Caco-2 (cell line): ENCODE data around the gene LRP6. TPM values are rescaled to one million over a fixed set of nuclear protein-coding genes. Genes with fewer than 3 reads are reported as not detected.

ENCODE experiments used
- BruUV-seq: library from RNA; stranded (reverse); fragments of 400-500 nt; replicated peaks from 2 replicates; lab custom pipeline; 2021; lab: Mats Ljungman, UMichigan
- CTCF ChIA-PET: fragments of 300-600 bp; sonication (Branson Sonifier 250); formaldehyde crosslinking; loops from one replicate; lab custom pipeline; 2022; ENCODE audit warnings: antibody characterized with exemption; lab: Charles Lee
- POLR2A ChIA-PET: fragments of 300-600 bp; sonication (Branson Sonifier 250); formaldehyde crosslinking; loops from one replicate; lab custom pipeline; 2022; ENCODE audit warnings: antibody characterized with exemption; lab: Charles Lee
- DNase-seq, 2 experiments: peaks; one replicate each; pipeline versions ENCODE4 v3.0.0 to v3.0.0-alpha.2; 2020 to 2022
- H3K27me3 ChIP-seq: replicated peaks from 2 replicates; pipeline ENCODE4 v1.6.0; 2011; ENCODE audit warnings: low read length; ENCODE audit not compliant: control insufficient read depth, insufficient read depth
- H3K36me3 ChIP-seq: 2 replicates; pipeline ENCODE4 v1.5.1; 2011; ENCODE audit warnings: low read length; ENCODE audit not compliant: control insufficient read depth, insufficient read depth
- H3K4me1 ChIP-seq: fragments of 250-450 bp; sonication (Bioruptor Pico); 2 replicates; pipeline ENCODE4 v1.5.1; 2020; ENCODE audit warnings: mild to moderate bottlenecking
- H3K4me3 ChIP-seq: 2 replicates; pipeline ENCODE4 v1.5.1; 2011; ENCODE audit warnings: low read depth, mild to moderate bottlenecking, control low read depth, low read length
- H3K9me3 ChIP-seq: fragments of 250-450 bp; sonication (Bioruptor Pico); 2 replicates; pipeline ENCODE4 v1.5.1; 2020; ENCODE audit warnings: mild to moderate bottlenecking, moderate library complexity
- H3K27ac Mint-ChIP-seq: one replicate; pipeline ENCODE4 v1.8.0; 2022; ENCODE audit warnings: mixed read lengths; ENCODE audit not compliant: unreplicated experiment
- H3K27me3 Mint-ChIP-seq: one replicate; pipeline ENCODE4 v1.8.0; 2022; ENCODE audit warnings: mixed read lengths; ENCODE audit not compliant: insufficient read depth, unreplicated experiment
- H3K36me3 Mint-ChIP-seq: one replicate; pipeline ENCODE4 v1.8.0; 2022; ENCODE audit warnings: mild to moderate bottlenecking, mixed read lengths; ENCODE audit not compliant: insufficient read depth, unreplicated experiment
- H3K4me1 Mint-ChIP-seq: one replicate; pipeline ENCODE4 v1.8.0; 2022; ENCODE audit warnings: low read depth, mixed read lengths; ENCODE audit not compliant: unreplicated experiment
- H3K4me3 Mint-ChIP-seq: one replicate; pipeline ENCODE4 v1.8.0; 2022; ENCODE audit warnings: mild to moderate bottlenecking, moderate library complexity, mixed read lengths; ENCODE audit not compliant: unreplicated experiment
- H3K9me3 Mint-ChIP-seq: one replicate; pipeline ENCODE4 v1.8.0; 2022; ENCODE audit warnings: mixed read lengths; ENCODE audit not compliant: unreplicated experiment
- intact Hi-C: fragments of 100-400 bp; cut with micrococcal nuclease; formaldehyde crosslinking; loops from one replicate; pipeline ENCODE4 v1.10.0; 2022; ENCODE audit not compliant: unreplicated experiment
- total RNA-seq: library from RNA; stranded (reverse); gene quantifications from 2 replicates; pipeline ENCODE4 v1.2.3, GENCODE V29; 2022
- TF ChIP-seq, protein P1 (sequence below), 2 experiments: fragments of 200-600 bp in 1 of 2; IDR thresholded peaks; 1 replicate in 1 of 2; 2 replicates in 1 of 2; pipeline versions ENCODE4 v1.5.1 to v1.8.0; 2011 to 2022; ENCODE audit warnings: antibody characterized with exemption in 1 of 2, control low read depth in 1 of 2, inconsistent platforms in 1 of 2, low read depth in 1 of 2, low read length in 1 of 2, mild to moderate bottlenecking in 1 of 2, moderate library complexity in 1 of 2; ENCODE audit not compliant: insufficient read depth in 1 of 2, severe bottlenecking in 1 of 2, unreplicated experiment in 1 of 2

LRP6 gene
- total RNA-seq, 1 experiment from 2014 or later: 72.7 TPM

DNA sequence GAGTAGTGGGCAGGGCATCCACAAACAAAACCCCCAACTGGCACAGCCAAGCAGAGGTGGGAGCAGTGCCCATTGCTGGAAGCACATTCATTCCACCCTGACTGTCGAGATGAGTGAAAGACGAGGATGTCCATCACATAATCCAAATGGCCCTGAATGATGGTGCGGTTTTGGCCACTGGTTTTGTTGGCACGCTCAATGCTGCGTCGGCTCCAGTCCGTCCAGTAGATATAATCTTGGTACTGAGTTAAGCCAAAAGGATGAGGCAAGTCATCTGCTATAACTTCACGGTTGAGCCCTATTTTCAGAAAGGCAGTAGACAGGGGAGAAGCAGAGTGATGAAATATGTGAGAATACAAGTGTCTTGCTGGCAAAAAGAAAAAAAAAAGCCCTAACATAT, 108.0 kb downstream of the LRP6 start:
- H3K36me3 Mint-ChIP-seq: peaks cover 72% of the 10 kb centered on the region
- no peak overlapping the region for H3K4me3 Mint-ChIP-seq
- TF ChIP-seq, protein P1, sequence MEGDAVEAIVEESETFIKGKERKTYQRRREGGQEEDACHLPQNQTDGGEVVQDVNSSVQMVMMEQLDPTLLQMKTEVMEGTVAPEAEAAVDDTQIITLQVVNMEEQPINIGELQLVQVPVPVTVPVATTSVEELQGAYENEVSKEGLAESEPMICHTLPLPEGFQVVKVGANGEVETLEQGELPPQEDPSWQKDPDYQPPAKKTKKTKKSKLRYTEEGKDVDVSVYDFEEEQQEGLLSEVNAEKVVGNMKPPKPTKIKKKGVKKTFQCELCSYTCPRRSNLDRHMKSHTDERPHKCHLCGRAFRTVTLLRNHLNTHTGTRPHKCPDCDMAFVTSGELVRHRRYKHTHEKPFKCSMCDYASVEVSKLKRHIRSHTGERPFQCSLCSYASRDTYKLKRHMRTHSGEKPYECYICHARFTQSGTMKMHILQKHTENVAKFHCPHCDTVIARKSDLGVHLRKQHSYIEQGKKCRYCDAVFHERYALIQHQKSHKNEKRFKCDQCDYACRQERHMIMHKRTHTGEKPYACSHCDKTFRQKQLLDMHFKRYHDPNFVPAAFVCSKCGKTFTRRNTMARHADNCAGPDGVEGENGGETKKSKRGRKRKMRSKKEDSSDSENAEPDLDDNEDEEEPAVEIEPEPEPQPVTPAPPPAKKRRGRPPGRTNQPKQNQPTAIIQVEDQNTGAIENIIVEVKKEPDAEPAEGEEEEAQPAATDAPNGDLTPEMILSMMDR (IDR thresholded peaks at IDR 0.05; ENCODE audit: insufficient read depth in 1 of 2, low read depth in 1 of 2, low read length in 1 of 2, severe bottlenecking in 1 of 2, unreplicated experiment in 1 of 2): no peak

DNA sequence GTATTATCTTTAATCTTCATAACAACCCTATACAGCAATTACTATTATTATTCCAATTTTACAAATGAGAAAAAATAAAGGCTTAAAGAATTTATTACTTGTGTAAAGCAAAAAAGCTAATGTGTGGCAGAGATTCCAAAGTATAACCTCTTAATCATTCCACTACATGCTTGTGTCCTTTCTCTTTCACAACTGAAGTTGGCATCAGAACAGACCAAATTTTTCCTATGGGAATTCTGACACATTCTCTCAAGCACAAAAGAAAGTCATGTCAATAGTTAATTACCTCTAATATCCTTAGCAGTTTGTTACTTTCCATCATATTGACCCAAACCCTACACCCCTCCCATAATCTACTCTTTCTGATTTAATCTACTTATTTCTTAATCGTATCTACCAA, 109.4 kb downstream of the LRP6 start:
- Mint-ChIP-seq H3K36me3 (peaks cover 60% of the 10 kb centered on the region), H3K27ac (no peak overlapping the region), H3K9me3 (no peaks in the 10 kb centered on the region), H3K4me3 (no peak overlapping the region), H3K27me3 (no peaks in the 10 kb centered on the region), H3K4me1 (no peaks in the 10 kb centered on the region)
- DNase-seq: no peak
- Histone ChIP-seq H3K4me1 (no peaks in the 10 kb centered on the region), H3K9me3 (no peaks in the 10 kb centered on the region), H3K36me3 (peaks cover 4% of the 10 kb centered on the region; the same call in 1 of the 2 replicates), H3K27me3 (no peaks in the 10 kb centered on the region), H3K4me3 (no peak overlapping the region)
- ChIA-PET CTCF (no interaction called here), POLR2A (no interaction called here)
- intact Hi-C loops: no loop called here
- TF ChIP-seq, protein P1 (IDR thresholded peaks at IDR 0.05; ENCODE audit: insufficient read depth in 1 of 2, low read depth in 1 of 2, low read length in 1 of 2, severe bottlenecking in 1 of 2, unreplicated experiment in 1 of 2): no peak
- BruUV-seq: no TSS peak

More for the DNA sequence above, 108.0 kb downstream of the LRP6 start:
- Histone ChIP-seq H3K36me3 (peaks cover 4% of the 10 kb centered on the region; the same call in 1 of the 2 replicates), H3K27me3 (no peaks in the 10 kb centered on the region), H3K4me1 (no peaks in the 10 kb centered on the region), H3K4me3 (no peak overlapping the region), H3K9me3 (no peaks in the 10 kb centered on the region)
- Mint-ChIP-seq H3K27ac (no peak overlapping the region), H3K4me1 (no peaks in the 10 kb centered on the region), H3K9me3 (no peaks in the 10 kb centered on the region), H3K27me3 (no peaks in the 10 kb centered on the region)
- no TSS peak for BruUV-seq
- ChIA-PET CTCF (no interaction called here), POLR2A (no interaction called here)
- DNase-seq: no peak
- intact Hi-C loops: no loop called here

DNA sequence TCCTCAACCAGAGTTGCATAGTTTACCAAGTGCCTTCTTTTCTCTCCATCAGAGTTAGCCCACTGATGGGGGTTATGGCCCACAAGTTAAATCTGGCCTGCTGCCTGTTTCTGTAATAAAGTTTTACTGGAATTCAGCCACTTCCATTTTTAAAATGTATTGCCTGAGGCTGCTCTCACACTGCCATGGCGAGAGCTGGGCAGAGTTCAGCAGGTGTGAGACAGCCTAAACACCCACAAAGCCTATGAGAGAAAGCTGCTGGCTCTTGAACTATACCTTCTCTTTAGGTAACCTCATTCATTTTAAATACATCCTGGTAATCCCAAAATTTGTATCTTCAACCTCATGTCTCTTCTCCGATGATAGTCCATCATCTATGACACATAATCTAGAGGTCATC, 110.0 kb downstream of the LRP6 start:
- Histone ChIP-seq H3K4me3 (no peak overlapping the region), H3K9me3 (no peaks in the 10 kb centered on the region), H3K4me1 (no peaks in the 10 kb centered on the region), H3K27me3 (no peaks in the 10 kb centered on the region), H3K36me3 (peaks cover 4% of the 10 kb centered on the region; the same call in 1 of the 2 replicates)
- no peak overlapping the region for H3K27ac Mint-ChIP-seq
- no peak for DNase-seq
- ChIA-PET POLR2A (no interaction called here), CTCF (no interaction called here)
- H3K9me3 Mint-ChIP-seq: no peaks in the 10 kb centered on the region
- no peak overlapping the region for H3K4me3 Mint-ChIP-seq
- TF ChIP-seq, protein P1 (IDR thresholded peaks at IDR 0.05; ENCODE audit: insufficient read depth in 1 of 2, low read depth in 1 of 2, low read length in 1 of 2, severe bottlenecking in 1 of 2, unreplicated experiment in 1 of 2): no peak
- H3K4me1 Mint-ChIP-seq: no peaks in the 10 kb centered on the region
- BruUV-seq: no TSS peak
- H3K36me3 Mint-ChIP-seq: peaks cover 55% of the 10 kb centered on the region
- intact Hi-C loops: no loop called here
- no peaks in the 10 kb centered on the region for H3K27me3 Mint-ChIP-seq
